ENCODE measurements around the gene MYH11.

MYH11 gene

GRCh38 chr16:15769239-15769638 lies 87.6 kb downstream of the MYH11 start:
- TF ChIP-seq POLR2A (IDR thresholded peaks at IDR 0.05; ENCODE audit: low read depth, low read length), result no peak
- TF ChIP-seq POU2F2 (IDR thresholded peaks at IDR 0.05; ENCODE audit: low read depth, low read length), result no peak
- no peak for TF ChIP-seq TAF1 (IDR thresholded peaks at IDR 0.05; ENCODE audit: low read depth, low read length)
- no peak for TF ChIP-seq POLR2AphosphoS5 (IDR thresholded peaks at IDR 0.05; ENCODE audit: low read depth, low read length)
- TF ChIP-seq SPI1 (IDR thresholded peaks at IDR 0.05; ENCODE audit: low read depth, low read length), result no peak
- TF ChIP-seq PAX5 (IDR thresholded peaks at IDR 0.05; ENCODE audit: insufficient read depth, low read length, severe bottlenecking), result no peak
- DNase-seq (ENCODE audit: insufficient read length, low spot score) (no peak), FAIRE-seq (no peak)

- no peak for TF ChIP-seq POLR2AphosphoS5 (IDR thresholded peaks at IDR 0.05; ENCODE audit: low read depth, low read length)
- TF ChIP-seq POLR2A (IDR thresholded peaks at IDR 0.05; ENCODE audit: low read depth, low read length), result no peak
- TF ChIP-seq SPI1 (IDR thresholded peaks at IDR 0.05; ENCODE audit: low read depth, low read length), result no peak
- no peak for TF ChIP-seq POU2F2 (IDR thresholded peaks at IDR 0.05; ENCODE audit: low read depth, low read length)
- TF ChIP-seq TAF1 (IDR thresholded peaks at IDR 0.05; ENCODE audit: low read depth, low read length), result no peak
- no peak for TF ChIP-seq PAX5 (IDR thresholded peaks at IDR 0.05; ENCODE audit: insufficient read depth, low read length, severe bottlenecking)
- DNase-seq (ENCODE audit: insufficient read length, low spot score) (no peak), FAIRE-seq (no peak)
Measured at GRCh38 chr16:15768201-15768600, 88.6 kb downstream of the MYH11 start.

GRCh38 chr16:15766918-15767317 lies 89.9 kb downstream of the MYH11 start:
- no peak for TF ChIP-seq TAF1 (IDR thresholded peaks at IDR 0.05; ENCODE audit: low read depth, low read length)
- no peak for TF ChIP-seq POLR2A (IDR thresholded peaks at IDR 0.05; ENCODE audit: low read depth, low read length)
- TF ChIP-seq SPI1 (IDR thresholded peaks at IDR 0.05; ENCODE audit: low read depth, low read length), result no peak
- TF ChIP-seq POU2F2 (IDR thresholded peaks at IDR 0.05; ENCODE audit: low read depth, low read length), result no peak
- no peak for TF ChIP-seq POLR2AphosphoS5 (IDR thresholded peaks at IDR 0.05; ENCODE audit: low read depth, low read length)
- no peak for TF ChIP-seq PAX5 (IDR thresholded peaks at IDR 0.05; ENCODE audit: insufficient read depth, low read length, severe bottlenecking)
- no peak for DNase-seq (ENCODE audit: insufficient read length, low spot score)
- no peak for FAIRE-seq

- peak; percentile 96 for FAIRE-seq
- TF ChIP-seq TAF1 (IDR thresholded peaks at IDR 0.05; ENCODE audit: low read depth, low read length) (no peak), PAX5 (IDR thresholded peaks at IDR 0.05; ENCODE audit: insufficient read depth, low read length, severe bottlenecking) (no peak), POLR2AphosphoS5 (IDR thresholded peaks at IDR 0.05; ENCODE audit: low read depth, low read length) (no peak), SPI1 (IDR thresholded peaks at IDR 0.05; ENCODE audit: low read depth, low read length) (no peak), POLR2A (IDR thresholded peaks at IDR 0.05; ENCODE audit: low read depth, low read length) (no peak), POU2F2 (IDR thresholded peaks at IDR 0.05; ENCODE audit: low read depth, low read length) (no peak)
- DNase-seq (ENCODE audit: insufficient read length, low spot score), result peak; percentile 57
Measured at GRCh38 chr16:15765880-15766279, 90.9 kb downstream of the MYH11 start.

- TF ChIP-seq POLR2A (IDR thresholded peaks at IDR 0.05; ENCODE audit: low read depth, low read length), result no peak
- TF ChIP-seq SPI1 (IDR thresholded peaks at IDR 0.05; ENCODE audit: low read depth, low read length), result no peak
- TF ChIP-seq PAX5 (IDR thresholded peaks at IDR 0.05; ENCODE audit: insufficient read depth, low read length, severe bottlenecking), result no peak
- no peak for TF ChIP-seq POU2F2 (IDR thresholded peaks at IDR 0.05; ENCODE audit: low read depth, low read length)
- TF ChIP-seq TAF1 (IDR thresholded peaks at IDR 0.05; ENCODE audit: low read depth, low read length), result no peak
- TF ChIP-seq POLR2AphosphoS5 (IDR thresholded peaks at IDR 0.05; ENCODE audit: low read depth, low read length), result no peak
- DNase-seq (ENCODE audit: insufficient read length, low spot score), result no peak
- FAIRE-seq, result no peak
Measured at GRCh38 chr16:15765116-15765515, 91.7 kb downstream of the MYH11 start.

- FAIRE-seq, result no peak
- no peak for TF ChIP-seq TAF1 (IDR thresholded peaks at IDR 0.05; ENCODE audit: low read depth, low read length)
- no peak for TF ChIP-seq SPI1 (IDR thresholded peaks at IDR 0.05; ENCODE audit: low read depth, low read length)
- no peak for TF ChIP-seq POLR2A (IDR thresholded peaks at IDR 0.05; ENCODE audit: low read depth, low read length)
- TF ChIP-seq PAX5 (IDR thresholded peaks at IDR 0.05; ENCODE audit: insufficient read depth, low read length, severe bottlenecking), result no peak
- TF ChIP-seq POU2F2 (IDR thresholded peaks at IDR 0.05; ENCODE audit: low read depth, low read length), result no peak
- no peak for TF ChIP-seq POLR2AphosphoS5 (IDR thresholded peaks at IDR 0.05; ENCODE audit: low read depth, low read length)
Measured at GRCh38 chr16:15764112-15764511, 92.7 kb downstream of the MYH11 start.

GRCh38 chr16:15760129-15760528 lies 96.7 kb downstream of the MYH11 start:
- DNase-seq (ENCODE audit: insufficient read length, low spot score) (no peak), FAIRE-seq (no peak)
- no peak for TF ChIP-seq POLR2A (IDR thresholded peaks at IDR 0.05; ENCODE audit: low read depth, low read length)
- TF ChIP-seq PAX5 (IDR thresholded peaks at IDR 0.05; ENCODE audit: insufficient read depth, low read length, severe bottlenecking), result no peak
- TF ChIP-seq POU2F2 (IDR thresholded peaks at IDR 0.05; ENCODE audit: low read depth, low read length), result no peak
- no peak for TF ChIP-seq TAF1 (IDR thresholded peaks at IDR 0.05; ENCODE audit: low read depth, low read length)
- TF ChIP-seq POLR2AphosphoS5 (IDR thresholded peaks at IDR 0.05; ENCODE audit: low read depth, low read length), result no peak
- no peak for TF ChIP-seq SPI1 (IDR thresholded peaks at IDR 0.05; ENCODE audit: low read depth, low read length)

More at GRCh38 chr16:15764112-15764511, 92.7 kb downstream of the MYH11 start:
- no peak for DNase-seq (ENCODE audit: insufficient read length, low spot score)

GRCh38 chr16:15759070-15759469 lies 97.8 kb downstream of the MYH11 start:
- no peak for DNase-seq (ENCODE audit: insufficient read length, low spot score)
- TF ChIP-seq POU2F2 (IDR thresholded peaks at IDR 0.05; ENCODE audit: low read depth, low read length) (no peak), SPI1 (IDR thresholded peaks at IDR 0.05; ENCODE audit: low read depth, low read length) (no peak), POLR2A (IDR thresholded peaks at IDR 0.05; ENCODE audit: low read depth, low read length) (no peak), POLR2AphosphoS5 (IDR thresholded peaks at IDR 0.05; ENCODE audit: low read depth, low read length) (no peak), TAF1 (IDR thresholded peaks at IDR 0.05; ENCODE audit: low read depth, low read length) (no peak), PAX5 (IDR thresholded peaks at IDR 0.05; ENCODE audit: insufficient read depth, low read length, severe bottlenecking) (no peak)
- no peak for FAIRE-seq

GRCh38 chr16:15757630-15758251 lies 99.1 kb downstream of the MYH11 start:
- TF ChIP-seq POLR2A (IDR thresholded peaks at IDR 0.05; ENCODE audit: low read depth, low read length) (no peak), TAF1 (IDR thresholded peaks at IDR 0.05; ENCODE audit: low read depth, low read length) (no peak), POLR2AphosphoS5 (IDR thresholded peaks at IDR 0.05; ENCODE audit: low read depth, low read length) (no peak), SPI1 (IDR thresholded peaks at IDR 0.05; ENCODE audit: low read depth, low read length) (no peak), PAX5 (IDR thresholded peaks at IDR 0.05; ENCODE audit: insufficient read depth, low read length, severe bottlenecking) (no peak), POU2F2 (IDR thresholded peaks at IDR 0.05; ENCODE audit: low read depth, low read length) (no peak)
- DNase-seq (ENCODE audit: insufficient read length, low spot score) (no peak), FAIRE-seq (no peak)

Measured in GM12891 (cell line).